ENCODE measurements around the gene MYO9A. TPM values are rescaled to one million over a fixed set of nuclear protein-coding genes. Genes with fewer than 3 reads are reported as not detected.

Gene MYO9A
- total and polyA plus RNA-seq, 10 of the 15 experiments (the other 5 are each of a cell fraction or from before 2014, with no cell fraction given) = 3.3 to 25.3 (median 12.2) TPM

DNA sequence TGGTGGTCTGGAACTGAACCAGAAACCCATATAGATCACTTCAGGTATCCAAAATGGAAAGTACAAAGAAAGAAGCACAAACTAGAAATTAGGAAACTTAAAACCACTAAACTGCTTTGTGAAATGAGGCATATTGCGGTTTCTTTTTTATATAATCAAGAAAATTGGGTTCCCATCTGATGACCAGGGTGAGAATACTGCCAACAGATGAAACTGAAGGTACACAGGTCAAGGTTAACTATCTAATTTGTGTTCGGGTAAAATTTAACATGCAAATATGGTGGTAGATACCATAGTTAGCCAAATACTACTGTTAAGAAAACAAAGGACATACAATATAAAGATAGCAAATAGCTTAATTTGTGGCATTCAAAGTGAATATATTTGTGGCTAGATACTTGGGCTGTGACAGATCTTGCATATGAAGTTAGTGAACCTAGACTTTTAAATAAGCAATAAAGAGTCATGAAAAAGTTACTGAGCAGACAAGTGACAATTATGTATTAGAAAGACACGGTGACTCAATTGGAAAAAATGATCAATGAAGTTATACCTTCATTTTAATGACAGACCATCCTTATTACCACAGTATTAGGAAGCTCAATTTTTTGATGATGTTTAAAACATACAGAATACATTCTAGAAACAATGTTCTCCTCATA, 180.2 kb downstream of the MYO9A start:
- in situ Hi-C loops (cut with MboI) (no loop called here), intact Hi-C loops (cut with micrococcal nuclease; ENCODE audit: unreplicated experiment) (loop anchor here (1.0 to 10.0 kb wide), 2 partner anchors 23 to 217 kb away; no protein-coding TSS in a partner anchor)
- H3K4me2 ChIP-seq (ENCODE audit: control insufficient read depth, insufficient read depth) = no peak overlapping the region
- FAIRE-seq (peak; percentile 87), ATAC-seq (peak; percentile 92), DNase-seq (ENCODE audit: low read depth, low spot score) (peak; percentile 67)
- H3K79me2 ChIP-seq (ENCODE audit: control insufficient read depth, insufficient read depth, low read length) = no peaks in the 10 kb centered on the region
- ChIA-PET CTCF (no interaction called here), SMC1A (ENCODE audit: uncharacterized antibody, unreplicated experiment) (interaction anchor here (0.8 to 1.1 kb wide), 3 partner anchors 9 to 77 kb away, joined by 3 to 4 read pairs (median 3); no protein-coding TSS in a partner anchor), RAD21 (ENCODE audit: unreplicated experiment) (no interaction called here), POLR2A (interaction anchor here (0.9 to 1.0 kb wide), 2 partner anchors 9 to 204 kb away, joined by 3 to 4 read pairs; no protein-coding TSS in a partner anchor)
- H3K9ac ChIP-seq (ENCODE audit: control insufficient read depth, insufficient read depth, low read length) = no peak overlapping the region
- no peak overlapping the region for H3K27ac ChIP-seq (ENCODE audit: control insufficient read depth, insufficient read depth)
- no peaks in the 10 kb centered on the region for H3K9me3 ChIP-seq (replicated peaks; ENCODE audit: control insufficient read depth, insufficient read depth, low read length)
- H4K20me1 ChIP-seq (ENCODE audit: control insufficient read depth, insufficient read depth) = no peaks in the 10 kb centered on the region
- H2AFZ ChIP-seq (ENCODE audit: control insufficient read depth, low read depth, low read length) = no peak overlapping the region
- H3K27me3 ChIP-seq (replicated peaks in 1 of 2; ENCODE audit: control insufficient read depth in 2 of 2, insufficient read depth in 2 of 2, low read length in 1 of 2) = no peaks in the 10 kb centered on the region
- WGBS (ENCODE audit: insufficient coverage, insufficient replicate concordance, low lambda C conversion rate, missing lambda C conversion rate) = 16% methylated on average over 3 of the region's 3 CpGs
- no peak overlapping the region for H3K4me3 ChIP-seq
- BruUV-seq (replicated peaks) = no TSS peak
- no peaks in the 10 kb centered on the region for H3K36me3 ChIP-seq (ENCODE audit: control insufficient read depth in 2 of 2, insufficient read depth in 2 of 2, low read length in 1 of 2)
- no peaks in the 10 kb centered on the region for H3K4me1 ChIP-seq (ENCODE audit: control insufficient read depth, insufficient read depth, low read length)
- TF ChIP-seq JUNB (IDR thresholded peaks at IDR 0.05) = 0 out of 2 replicates have a peak, but pooled peaks have one; percentile 23
- TF ChIP-seq, protein P1, sequence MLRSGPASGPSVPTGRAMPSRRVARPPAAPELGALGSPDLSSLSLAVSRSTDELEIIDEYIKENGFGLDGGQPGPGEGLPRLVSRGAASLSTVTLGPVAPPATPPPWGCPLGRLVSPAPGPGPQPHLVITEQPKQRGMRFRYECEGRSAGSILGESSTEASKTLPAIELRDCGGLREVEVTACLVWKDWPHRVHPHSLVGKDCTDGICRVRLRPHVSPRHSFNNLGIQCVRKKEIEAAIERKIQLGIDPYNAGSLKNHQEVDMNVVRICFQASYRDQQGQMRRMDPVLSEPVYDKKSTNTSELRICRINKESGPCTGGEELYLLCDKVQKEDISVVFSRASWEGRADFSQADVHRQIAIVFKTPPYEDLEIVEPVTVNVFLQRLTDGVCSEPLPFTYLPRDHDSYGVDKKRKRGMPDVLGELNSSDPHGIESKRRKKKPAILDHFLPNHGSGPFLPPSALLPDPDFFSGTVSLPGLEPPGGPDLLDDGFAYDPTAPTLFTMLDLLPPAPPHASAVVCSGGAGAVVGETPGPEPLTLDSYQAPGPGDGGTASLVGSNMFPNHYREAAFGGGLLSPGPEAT (IDR thresholded peaks at IDR 0.05; ENCODE audit: low read depth) = peak; percentile 41; the same call in 1 of the 2 replicates
- TF ChIP-seq, protein P2, sequence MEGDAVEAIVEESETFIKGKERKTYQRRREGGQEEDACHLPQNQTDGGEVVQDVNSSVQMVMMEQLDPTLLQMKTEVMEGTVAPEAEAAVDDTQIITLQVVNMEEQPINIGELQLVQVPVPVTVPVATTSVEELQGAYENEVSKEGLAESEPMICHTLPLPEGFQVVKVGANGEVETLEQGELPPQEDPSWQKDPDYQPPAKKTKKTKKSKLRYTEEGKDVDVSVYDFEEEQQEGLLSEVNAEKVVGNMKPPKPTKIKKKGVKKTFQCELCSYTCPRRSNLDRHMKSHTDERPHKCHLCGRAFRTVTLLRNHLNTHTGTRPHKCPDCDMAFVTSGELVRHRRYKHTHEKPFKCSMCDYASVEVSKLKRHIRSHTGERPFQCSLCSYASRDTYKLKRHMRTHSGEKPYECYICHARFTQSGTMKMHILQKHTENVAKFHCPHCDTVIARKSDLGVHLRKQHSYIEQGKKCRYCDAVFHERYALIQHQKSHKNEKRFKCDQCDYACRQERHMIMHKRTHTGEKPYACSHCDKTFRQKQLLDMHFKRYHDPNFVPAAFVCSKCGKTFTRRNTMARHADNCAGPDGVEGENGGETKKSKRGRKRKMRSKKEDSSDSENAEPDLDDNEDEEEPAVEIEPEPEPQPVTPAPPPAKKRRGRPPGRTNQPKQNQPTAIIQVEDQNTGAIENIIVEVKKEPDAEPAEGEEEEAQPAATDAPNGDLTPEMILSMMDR (IDR thresholded peaks at IDR 0.05 in 2 of 3, conservative IDR thresholded peaks at IDR 0.05 in 1 of 3; ENCODE audit: control insufficient read depth in 2 of 3, extremely low read depth in 1 of 3, insufficient read depth in 1 of 3, low read depth in 3 of 3, low read length in 3 of 3) = no peak
- no peak for TF ChIP-seq LARP7 (IDR thresholded peaks at IDR 0.05)
- TF ChIP-seq, protein P3, sequence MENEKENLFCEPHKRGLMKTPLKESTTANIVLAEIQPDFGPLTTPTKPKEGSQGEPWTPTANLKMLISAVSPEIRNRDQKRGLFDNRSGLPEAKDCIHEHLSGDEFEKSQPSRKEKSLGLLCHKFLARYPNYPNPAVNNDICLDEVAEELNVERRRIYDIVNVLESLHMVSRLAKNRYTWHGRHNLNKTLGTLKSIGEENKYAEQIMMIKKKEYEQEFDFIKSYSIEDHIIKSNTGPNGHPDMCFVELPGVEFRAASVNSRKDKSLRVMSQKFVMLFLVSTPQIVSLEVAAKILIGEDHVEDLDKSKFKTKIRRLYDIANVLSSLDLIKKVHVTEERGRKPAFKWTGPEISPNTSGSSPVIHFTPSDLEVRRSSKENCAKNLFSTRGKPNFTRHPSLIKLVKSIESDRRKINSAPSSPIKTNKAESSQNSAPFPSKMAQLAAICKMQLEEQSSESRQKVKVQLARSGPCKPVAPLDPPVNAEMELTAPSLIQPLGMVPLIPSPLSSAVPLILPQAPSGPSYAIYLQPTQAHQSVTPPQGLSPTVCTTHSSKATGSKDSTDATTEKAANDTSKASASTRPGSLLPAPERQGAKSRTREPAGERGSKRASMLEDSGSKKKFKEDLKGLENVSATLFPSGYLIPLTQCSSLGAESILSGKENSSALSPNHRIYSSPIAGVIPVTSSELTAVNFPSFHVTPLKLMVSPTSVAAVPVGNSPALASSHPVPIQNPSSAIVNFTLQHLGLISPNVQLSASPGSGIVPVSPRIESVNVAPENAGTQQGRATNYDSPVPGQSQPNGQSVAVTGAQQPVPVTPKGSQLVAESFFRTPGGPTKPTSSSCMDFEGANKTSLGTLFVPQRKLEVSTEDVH (IDR thresholded peaks at IDR 0.05; ENCODE audit: low read depth, partially characterized antibody) = no peak
- TF ChIP-seq FOS (IDR thresholded peaks at IDR 0.05; ENCODE audit: borderline replicate concordance, extremely low read depth, insufficient read length) = no peak
- no peak for TF ChIP-seq STAT3 (IDR thresholded peaks at IDR 0.05; ENCODE audit: low read depth, low read length)
- peak in 1 of 2 experiments; percentile 61; a peak in 1 of 4 replicates for TF ChIP-seq EP300 (IDR thresholded peaks at IDR 0.05; ENCODE audit: borderline replicate concordance in 1 of 2, control insufficient read depth in 1 of 2, low read depth in 2 of 2, low read length in 2 of 2)
- TF ChIP-seq, protein P4, sequence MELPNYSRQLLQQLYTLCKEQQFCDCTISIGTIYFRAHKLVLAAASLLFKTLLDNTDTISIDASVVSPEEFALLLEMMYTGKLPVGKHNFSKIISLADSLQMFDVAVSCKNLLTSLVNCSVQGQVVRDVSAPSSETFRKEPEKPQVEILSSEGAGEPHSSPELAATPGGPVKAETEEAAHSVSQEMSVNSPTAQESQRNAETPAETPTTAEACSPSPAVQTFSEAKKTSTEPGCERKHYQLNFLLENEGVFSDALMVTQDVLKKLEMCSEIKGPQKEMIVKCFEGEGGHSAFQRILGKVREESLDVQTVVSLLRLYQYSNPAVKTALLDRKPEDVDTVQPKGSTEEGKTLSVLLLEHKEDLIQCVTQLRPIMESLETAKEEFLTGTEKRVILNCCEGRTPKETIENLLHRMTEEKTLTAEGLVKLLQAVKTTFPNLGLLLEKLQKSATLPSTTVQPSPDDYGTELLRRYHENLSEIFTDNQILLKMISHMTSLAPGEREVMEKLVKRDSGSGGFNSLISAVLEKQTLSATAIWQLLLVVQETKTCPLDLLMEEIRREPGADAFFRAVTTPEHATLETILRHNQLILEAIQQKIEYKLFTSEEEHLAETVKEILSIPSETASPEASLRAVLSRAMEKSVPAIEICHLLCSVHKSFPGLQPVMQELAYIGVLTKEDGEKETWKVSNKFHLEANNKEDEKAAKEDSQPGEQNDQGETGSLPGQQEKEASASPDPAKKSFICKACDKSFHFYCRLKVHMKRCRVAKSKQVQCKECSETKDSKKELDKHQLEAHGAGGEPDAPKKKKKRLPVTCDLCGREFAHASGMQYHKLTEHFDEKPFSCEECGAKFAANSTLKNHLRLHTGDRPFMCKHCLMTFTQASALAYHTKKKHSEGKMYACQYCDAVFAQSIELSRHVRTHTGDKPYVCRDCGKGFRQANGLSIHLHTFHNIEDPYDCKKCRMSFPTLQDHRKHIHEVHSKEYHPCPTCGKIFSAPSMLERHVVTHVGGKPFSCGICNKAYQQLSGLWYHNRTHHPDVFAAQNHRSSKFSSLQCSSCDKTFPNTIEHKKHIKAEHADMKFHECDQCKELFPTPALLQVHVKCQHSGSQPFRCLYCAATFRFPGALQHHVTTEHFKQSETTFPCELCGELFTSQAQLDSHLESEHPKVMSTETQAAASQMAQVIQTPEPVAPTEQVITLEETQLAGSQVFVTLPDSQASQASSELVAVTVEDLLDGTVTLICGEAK (IDR thresholded peaks at IDR 0.05; ENCODE audit: borderline replicate concordance) = no peak
- TF ChIP-seq CBX3 (IDR thresholded peaks at IDR 0.05; ENCODE audit: borderline replicate concordance, low read depth) = no peak
- TF ChIP-seq BMI1 (IDR thresholded peaks at IDR 0.05; ENCODE audit: borderline replicate concordance) = peak; percentile 64; the same call in 1 of the 2 replicates

All from GM12878 (cell line).